HepG2 (cell line): ENCODE results near the gene PYGO1. TPM values are rescaled to one million over a fixed set of nuclear protein-coding genes. Genes with fewer than 3 reads are reported as not detected.

Source experiments
- ASH2L ChIP-seq: fragments of 300-600, 200-600 bp; sonication (generic); IDR thresholded peaks from 2 replicates; pipeline ENCODE4 v1.7.0; 2017; ENCODE audit warnings: low read depth, mild to moderate bottlenecking, moderate library complexity, mixed read lengths, low read length; ENCODE audit not compliant: insufficient read length
- BRD4 ChIP-seq: sonication (generic); formaldehyde crosslinking; IDR thresholded peaks from 2 replicates; pipeline ENCODE4 v1.4.0; 2020; ENCODE audit warnings: missing genetic modification reagents
- EHMT2 ChIP-seq: fragments of 200-600 bp; sonication (generic); IDR thresholded peaks from 2 replicates; pipeline ENCODE4 v1.7.0; 2017; ENCODE audit warnings: antibody characterized with exemption, low read depth, low read length, borderline replicate concordance
- GABPB1 ChIP-seq: IDR thresholded peaks from 2 replicates; pipeline ENCODE4 v1.6.1; 2016; ENCODE audit warnings: mild to moderate bottlenecking, missing genetic modification reagents, moderate library complexity, missing compliant biosample characterization
- KDM2A ChIP-seq: sonication (generic); formaldehyde crosslinking; IDR thresholded peaks from 2 replicates; pipeline ENCODE4 v1.4.0; 2020; ENCODE audit warnings: low read depth, missing genetic modification reagents, borderline replicate concordance
- KMT2B ChIP-seq: IDR thresholded peaks from 2 replicates; pipeline ENCODE4 v1.6.1; 2016; ENCODE audit warnings: missing genetic modification reagents, missing compliant biosample characterization
- NONO ChIP-seq, 2 experiments: fragments of 450-650 bp in 1 of 2; sonication (generic) in 1 of 2; formaldehyde crosslinking in 1 of 2; IDR thresholded peaks in 1 of 2; conservative IDR thresholded peaks in 1 of 2; 2 replicates each; pipeline versions ENCODE4 v1.6.1 to v1.8.0; 2017 to 2022; ENCODE audit warnings: mild to moderate bottlenecking in 1 of 2, missing genetic modification reagents in 1 of 2, moderate library complexity in 1 of 2
- NR0B2 ChIP-seq: sonication (generic); formaldehyde crosslinking; IDR thresholded peaks from 2 replicates; pipeline ENCODE4 v1.4.0; 2020; ENCODE audit warnings: mild to moderate bottlenecking, missing genetic modification reagents
- SNAPC2 ChIP-seq: sonication (generic); formaldehyde crosslinking; IDR thresholded peaks from 2 replicates; pipeline ENCODE4 v1.8.1; 2022; ENCODE audit warnings: mild to moderate bottlenecking, missing genetic modification reagents
- SP140L ChIP-seq: sonication (generic); formaldehyde crosslinking; IDR thresholded peaks from 2 replicates; pipeline ENCODE4 v1.4.0; 2020; ENCODE audit warnings: missing genetic modification reagents, borderline replicate concordance
- TFDP1 ChIP-seq: IDR thresholded peaks from 2 replicates; pipeline ENCODE4 v1.6.1; 2016; ENCODE audit warnings: missing compliant biosample characterization, missing genetic modification reagents, borderline replicate concordance
- TIGD3 ChIP-seq: sonication (generic); formaldehyde crosslinking; IDR thresholded peaks from 2 replicates; pipeline ENCODE4 v1.5.1; 2020; ENCODE audit warnings: mild to moderate bottlenecking, missing genetic modification reagents, borderline replicate concordance
- ZFY ChIP-seq: sonication (generic); formaldehyde crosslinking; IDR thresholded peaks from 2 replicates; pipeline ENCODE4 v1.4.0; 2020; ENCODE audit warnings: missing genetic modification reagents
- ZNF326 ChIP-seq: sonication (generic); formaldehyde crosslinking; IDR thresholded peaks from 2 replicates; pipeline ENCODE4 v1.4.0; 2020; ENCODE audit warnings: missing genetic modification reagents, borderline replicate concordance
- ZNF558 ChIP-seq: sonication (generic); formaldehyde crosslinking; IDR thresholded peaks from 2 replicates; pipeline ENCODE4 v1.9.0; 2022; ENCODE audit warnings: mild to moderate bottlenecking, missing genetic modification reagents, borderline replicate concordance
- ZNF747 ChIP-seq: sonication (generic); formaldehyde crosslinking; IDR thresholded peaks from 2 replicates; pipeline ENCODE4 v1.8.1; 2023; ENCODE audit warnings: missing genetic modification reagents, mild to moderate bottlenecking, borderline replicate concordance
- polyA plus RNA-seq, 8 experiments: library from polyadenylated mRNA; depleted of rRNA in 3 of 8; stranded (reverse) in 7 of 8; unstranded in 1 of 8; fragments of >200 nt; fragmentation: Illumina TruSeq in 4 of 8; extraction: Trizol in 4 of 8; gene quantifications; 2 replicates each; pipeline versions ENCODE4 v1.2.1 to v1.2.3, GENCODE V29; 2011 to 2016; ENCODE audit warnings: low read depth in 4 of 8, missing spikeins in 1 of 8, mixed read lengths in 1 of 8; ENCODE audit not compliant: insufficient read depth in 1 of 8
- total RNA-seq, 5 experiments: library from RNA; depleted of rRNA; stranded (reverse); fragments of >200 nt; fragmentation: Illumina TruSeq; extraction: Trizol; gene quantifications; 2 replicates each; pipeline ENCODE4 v1.2.3, GENCODE V29; 2016; ENCODE audit warnings: low read depth in 1 of 5
- TF ChIP-seq, protein P1 (sequence below): sonication (generic); formaldehyde crosslinking; IDR thresholded peaks from 2 replicates; pipeline ENCODE4 v1.5.0; 2020; ENCODE audit warnings: missing genetic modification reagents
- TF ChIP-seq, protein P2 (sequence below): sonication (generic); formaldehyde crosslinking; IDR thresholded peaks from 2 replicates; pipeline ENCODE4 v1.5.1; 2020; ENCODE audit warnings: missing genetic modification reagents, mild to moderate bottlenecking, borderline replicate concordance

PYGO1 gene
- total and polyA plus RNA-seq, 2 of the 13 experiments (the other 11 are each of a cell fraction or from before 2014, with no cell fraction given), result 1.1 to 1.8 TPM

DNA sequence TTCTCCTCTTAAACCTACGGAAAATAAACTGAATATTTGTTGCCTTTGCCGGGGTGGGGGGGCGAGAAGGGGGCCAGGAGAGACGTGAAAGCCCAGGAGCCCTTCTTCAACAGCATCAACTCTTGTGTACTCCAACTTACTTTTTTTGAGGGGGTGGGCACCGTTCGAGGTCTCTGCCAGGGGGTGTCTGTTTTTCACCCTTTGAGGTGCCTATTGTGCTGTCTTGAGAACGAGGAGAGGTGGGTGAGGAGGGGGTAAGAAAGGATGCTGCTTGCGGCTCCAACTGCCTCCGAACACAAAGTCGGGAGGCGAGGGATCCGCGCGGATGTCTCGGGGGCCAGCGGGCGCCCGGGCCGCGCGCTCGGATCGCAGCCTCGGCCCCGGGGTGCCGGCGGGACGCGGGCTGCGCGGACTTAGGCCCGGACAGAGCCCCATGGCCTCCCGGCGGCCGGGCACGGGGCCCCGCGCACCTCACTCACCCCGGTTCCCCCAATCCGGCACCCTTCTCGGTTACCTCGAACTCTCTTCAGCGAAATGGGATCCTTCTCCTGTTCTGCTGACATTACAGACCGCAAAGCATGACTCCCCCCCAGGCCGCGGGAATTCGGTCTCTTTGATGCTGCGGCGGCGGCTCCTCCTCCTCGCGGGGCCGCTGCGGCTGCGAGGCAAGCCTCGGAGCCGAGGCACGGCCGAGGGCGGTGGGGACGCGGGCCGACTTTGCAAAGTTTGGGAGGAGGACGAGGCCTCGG is 650 bp downstream of the PYGO1 start (continued):
- TF ChIP-seq ASH2L (peak; percentile 65), BRD4 (CRISPR knock-in tag) (no peak), ZNF326 (CRISPR knock-in tag) (no peak), KDM2A (CRISPR knock-in tag) (peak; percentile 71), NONO (IDR thresholded peaks at IDR 0.05) (no peak), NONO (CRISPR knock-in tag; conservative IDR thresholded peaks at IDR 0.05) (no peak), EHMT2 (no peak), ZNF558 (CRISPR knock-in tag) (no peak), NR0B2 (0 out of 2 replicates have a peak, but pooled peaks have one; percentile 40), SNAPC2 (CRISPR knock-in tag) (no peak), SP140L (CRISPR knock-in tag) (no peak), TFDP1 (CRISPR knock-in tag) (peak; percentile 45; the same call in 1 of the 2 replicates), ZNF747 (no peak), KMT2B (CRISPR knock-in tag) (0 out of 2 replicates have a peak, but pooled peaks have one; percentile 23), ZFY (CRISPR knock-in tag) (peak; percentile 54), GABPB1 (CRISPR knock-in tag) (peak; percentile 33; the same call in 1 of the 2 replicates), TIGD3 (CRISPR knock-in tag) (no peak)
- TF ChIP-seq, protein P1, sequence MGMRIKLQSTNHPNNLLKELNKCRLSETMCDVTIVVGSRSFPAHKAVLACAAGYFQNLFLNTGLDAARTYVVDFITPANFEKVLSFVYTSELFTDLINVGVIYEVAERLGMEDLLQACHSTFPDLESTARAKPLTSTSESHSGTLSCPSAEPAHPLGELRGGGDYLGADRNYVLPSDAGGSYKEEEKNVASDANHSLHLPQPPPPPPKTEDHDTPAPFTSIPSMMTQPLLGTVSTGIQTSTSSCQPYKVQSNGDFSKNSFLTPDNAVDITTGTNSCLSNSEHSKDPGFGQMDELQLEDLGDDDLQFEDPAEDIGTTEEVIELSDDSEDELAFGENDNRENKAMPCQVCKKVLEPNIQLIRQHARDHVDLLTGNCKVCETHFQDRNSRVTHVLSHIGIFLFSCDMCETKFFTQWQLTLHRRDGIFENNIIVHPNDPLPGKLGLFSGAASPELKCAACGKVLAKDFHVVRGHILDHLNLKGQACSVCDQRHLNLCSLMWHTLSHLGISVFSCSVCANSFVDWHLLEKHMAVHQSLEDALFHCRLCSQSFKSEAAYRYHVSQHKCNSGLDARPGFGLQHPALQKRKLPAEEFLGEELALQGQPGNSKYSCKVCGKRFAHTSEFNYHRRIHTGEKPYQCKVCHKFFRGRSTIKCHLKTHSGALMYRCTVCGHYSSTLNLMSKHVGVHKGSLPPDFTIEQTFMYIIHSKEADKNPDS (CRISPR knock-in tag), result no peak
- TF ChIP-seq, protein P2, sequence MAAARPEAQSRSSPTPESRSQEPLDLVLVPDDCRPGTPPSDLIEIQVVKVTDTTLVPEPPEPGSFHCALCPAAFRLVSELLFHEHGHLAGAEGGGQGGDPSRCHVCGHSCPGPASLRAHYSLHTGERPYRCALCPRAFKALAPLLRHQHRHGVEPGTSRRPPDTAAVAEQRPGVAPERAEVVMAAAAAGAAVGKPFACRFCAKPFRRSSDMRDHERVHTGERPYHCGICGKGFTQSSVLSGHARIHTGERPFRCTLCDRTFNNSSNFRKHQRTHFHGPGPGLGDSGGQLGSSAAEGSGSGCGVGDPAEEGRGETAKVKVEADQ (CRISPR knock-in tag), result 0 out of 2 replicates have a peak, but pooled peaks have one; percentile 30
